A673 (cell line): ENCODE results near the gene SCTR. TPM values are rescaled to one million over a fixed set of nuclear protein-coding genes. Genes with fewer than 3 reads are reported as not detected.
"Not testable (repeated sequence)": the region's sequence is repeated elsewhere in the genome, so short reads cannot be mapped to it uniquely, and the experiment has no call there.

ENCODE experiments used
- BruUV-seq: library from RNA; stranded (reverse); fragments of 400-500 nt; replicated peaks from 2 replicates; lab custom pipeline; 2021; lab: Mats Ljungman, UMichigan
- CTCF ChIA-PET: fragments of 300-600 bp; sonication (Branson Sonifier 250); formaldehyde crosslinking; loops from one replicate; lab custom pipeline; 2022; ENCODE audit warnings: antibody characterized with exemption; lab: Charles Lee
- POLR2A ChIA-PET: fragments of 300-600 bp; sonication (Branson Sonifier 250); formaldehyde crosslinking; loops from one replicate; lab custom pipeline; 2022; ENCODE audit warnings: antibody characterized with exemption; ENCODE audit not compliant: low non-redundant PET; lab: Charles Lee
- DNase-seq: peaks from one replicate; pipeline ENCODE4 v3.0.0-alpha.2; 2015; ENCODE audit warnings: low spot score
- H3K27ac ChIP-seq: fragments of 200-600 bp; sonication (generic); 2 replicates; pipeline ENCODE4 v1.5.1; 2016; ENCODE audit warnings: mixed run types, low read depth, mild to moderate bottlenecking, mixed read lengths, antibody characterized with exemption, low read length; ENCODE audit not compliant: poor library complexity, severe bottlenecking
- H3K27me3 ChIP-seq: fragments of 200-600 bp; sonication (generic); replicated peaks from 2 replicates; pipeline ENCODE4 v1.6.1; 2017; ENCODE audit warnings: mixed run types, low read depth, mild to moderate bottlenecking, mixed read lengths, antibody characterized with exemption, low read length; ENCODE audit not compliant: insufficient read depth, poor library complexity
- H3K36me3 ChIP-seq: fragments of 200-600 bp; sonication (generic); 2 replicates; pipeline ENCODE4 v1.6.1; 2016; ENCODE audit warnings: mixed run types, mild to moderate bottlenecking, mixed read lengths, antibody characterized with exemption, low read length; ENCODE audit not compliant: insufficient read depth, poor library complexity, severe bottlenecking
- H3K4me1 ChIP-seq: fragments of 200-600 bp; sonication (generic); 2 replicates; pipeline ENCODE4 v1.6.1; 2017; ENCODE audit warnings: mixed run types, mild to moderate bottlenecking, mixed read lengths, antibody characterized with exemption, low read length; ENCODE audit not compliant: insufficient read depth, poor library complexity, severe bottlenecking
- H3K4me3 ChIP-seq: fragments of 200-600 bp; sonication (generic); 2 replicates; pipeline ENCODE4 v1.5.1; 2016; ENCODE audit warnings: low read depth, mixed run types, mild to moderate bottlenecking, mixed read lengths, low read length; ENCODE audit not compliant: poor library complexity, severe bottlenecking
- H3K9me3 ChIP-seq: fragments of 200-600 bp; sonication (generic); 2 replicates; pipeline ENCODE4 v1.6.1; 2016; ENCODE audit warnings: mixed run types, low read depth, mild to moderate bottlenecking, mixed read lengths, antibody characterized with exemption, low read length; ENCODE audit not compliant: poor library complexity, severe bottlenecking
- CTCF ChIP-seq: fragments of 300-800, 200-600 bp; sonication (generic); conservative IDR thresholded peaks from 2 replicates; pipeline ENCODE4 v1.5.1; 2017; ENCODE audit warnings: low read depth, mild to moderate bottlenecking, antibody characterized with exemption, low read length, moderate library complexity, mixed read lengths
- EZH2 ChIP-seq: fragments of 200-600 bp; sonication (generic); IDR thresholded peaks from 2 replicates; pipeline ENCODE4 v1.6.1; 2017; ENCODE audit warnings: borderline replicate concordance, low read depth, mild to moderate bottlenecking, mixed read lengths, antibody characterized with exemption, low read length; ENCODE audit not compliant: poor library complexity, severe bottlenecking
- intact Hi-C: fragments of 100-400 bp; cut with micrococcal nuclease; formaldehyde crosslinking; loops from one replicate; pipeline ENCODE4 v1.10.0; 2022; ENCODE audit not compliant: unreplicated experiment
- total RNA-seq: library from RNA; stranded (reverse); gene quantifications from 2 replicates; pipeline ENCODE4 v1.2.3, GENCODE V29; 2021

The SCTR gene
- total RNA-seq, 1 experiment from 2014 or later = not detected

GRCh38 chr2:119407430-119408220 is 116.7 kb downstream of the SCTR start:
- H3K36me3 ChIP-seq = no peaks in the 10 kb centered on the region
- ChIA-PET CTCF (interaction anchor here (1.3 kb wide), 1 partner anchor 69 kb away, joined by 8 read pairs; no protein-coding TSS in a partner anchor), POLR2A (no interaction called here)
- H3K27me3 ChIP-seq = no peaks in the 10 kb centered on the region
- intact Hi-C loops = loop anchor here (1.0 to 5.0 kb wide), 3 partner anchors 69 to 253 kb away; no protein-coding TSS in a partner anchor
- no TSS peak for BruUV-seq
- TF ChIP-seq CTCF (peak; percentile 82), EZH2 (no peak)
- peak; percentile 87 for DNase-seq
- H3K4me1 ChIP-seq = peaks cover 7% of the 10 kb centered on the region
- no peaks in the 10 kb centered on the region for H3K9me3 ChIP-seq
- peak overlapping the region; percentile 18 for H3K27ac ChIP-seq
- no peak overlapping the region for H3K4me3 ChIP-seq

GRCh38 chr2:119405151-119405550 is 119.1 kb downstream of the SCTR start:
- Histone ChIP-seq H3K4me3 (no peak overlapping the region), H3K36me3 (no peaks in the 10 kb centered on the region), H3K4me1 (peaks cover 7% of the 10 kb centered on the region), H3K9me3 (no peaks in the 10 kb centered on the region), H3K27ac (no peak overlapping the region), H3K27me3 (no peaks in the 10 kb centered on the region)
- DNase-seq = no peak
- TF ChIP-seq EZH2 = no peak
- no peak for TF ChIP-seq CTCF
- ChIA-PET POLR2A (no interaction called here), CTCF (no interaction called here)
- no TSS peak for BruUV-seq
- intact Hi-C loops = loop anchor here (5.0 kb wide), 1 partner anchor 122 kb away; no protein-coding TSS in a partner anchor

GRCh38 chr2:119403618-119404017 is 120.7 kb downstream of the SCTR start:
- H3K9me3 ChIP-seq, H3K27me3 ChIP-seq, intact Hi-C loops, H3K4me1 ChIP-seq, H3K36me3 ChIP-seq, BruUV-seq, H3K4me3 ChIP-seq, DNase-seq, H3K27ac ChIP-seq: not testable (repeated sequence)
- ChIA-PET CTCF (interaction anchor here (0.6 kb wide), 1 partner anchor 255 kb away, joined by 3 read pairs; no protein-coding TSS in a partner anchor), POLR2A (interaction anchor here (0.5 kb wide), 1 partner anchor 74 kb away, joined by 4 read pairs; no protein-coding TSS in a partner anchor)
